ENCODE results near the gene CD1B. TPM values are rescaled to one million over a fixed set of nuclear protein-coding genes. Genes with fewer than 3 reads are reported as not detected.

Gene CD1B
- not detected in 2 replicates for total RNA-seq

GRCh38 chr1:158331481-158332150, at the start of gene CD1B:
CD1B (minus strand) TSS chr1:158331531; CDS start chr1:158331423, 108 bp downstream.

GRCh38 chr1:158353303-158354075, 22.2 kb upstream of the CD1B start, which contains the start of gene CD1E:
CD1E (plus strand) TSS chr1:158353894; CDS start chr1:158353989, 95 bp downstream.

GRCh38 chr1:158289811-158290210, 41.5 kb downstream of the CD1B start, which contains the start of gene CD1C:
CD1C (plus strand) TSS chr1:158289923; CDS start chr1:158290065, 142 bp downstream.

Other genes starting within 250 kb of the CD1B start
- gene CD1D, start 150.6 kb downstream of the CD1B start, total RNA-seq = 0.20 and 0.59 TPM in 2 replicates
- not detected in 2 replicates for gene CD1A, start 77.1 kb downstream of the CD1B start, total RNA-seq
- gene CD1C, start 41.6 kb downstream of the CD1B start, total RNA-seq = not detected in 2 replicates
- gene CD1E, start 22.4 kb upstream of the CD1B start, total RNA-seq = not detected in 2 replicates
- not detected in 2 replicates for gene OR10T2, start 67.9 kb upstream of the CD1B start, total RNA-seq
- not detected in 2 replicates for gene OR10K2, start 94.7 kb upstream of the CD1B start, total RNA-seq
- gene OR10K1, start 130.3 kb upstream of the CD1B start, total RNA-seq = not detected in 2 replicates
- not detected in 2 replicates for gene OR10R2, start 140.7 kb upstream of the CD1B start, total RNA-seq
- not detected in 2 replicates for gene OR6Y1, start 222.9 kb upstream of the CD1B start, total RNA-seq
- gene OR6P1, start 239.0 kb upstream of the CD1B start, total RNA-seq = not detected in 2 replicates
- not detected in 2 replicates for gene OR10X1, start 248.4 kb upstream of the CD1B start, total RNA-seq